ENCODE measurements around the gene TPGS2.

GRCh38 chr18:36817039-36817438 lies 11.8 kb downstream of the TPGS2 start:
- no peak for TF ChIP-seq CTCF (IDR thresholded peaks at IDR 0.05)
- no peak for TF ChIP-seq POLR2A (IDR thresholded peaks at IDR 0.05)
